Peyer's patch (tissue), 4 donors: ENCODE measurements around the gene AP4E1. TPM values are rescaled to one million over a fixed set of nuclear protein-coding genes. Genes with fewer than 3 reads are reported as not detected.
"Not testable (repeated sequence)": the region's sequence is repeated elsewhere in the genome, so short reads cannot be mapped to it uniquely, and the experiment has no call there.

ENCODE experiments used
- DNase-seq, 3 donors: peaks; one replicate each; pipeline ENCODE4 v3.0.0-alpha.2; 2017 to 2019
- H3K27ac ChIP-seq, 4 donors: fragments of 200-600 bp; sonication (generic); one replicate each; pipeline ENCODE4 v1.5.1; 2016 to 2019
- H3K27me3 ChIP-seq, 2 donors: fragments of 200-600 bp; sonication (generic); one replicate each; pipeline ENCODE4 v1.5.1; 2019
- H3K36me3 ChIP-seq, 3 donors: fragments of 200-600 bp; sonication (generic); one replicate each; pipeline ENCODE4 v1.5.1; 2016 to 2019
- H3K4me1 ChIP-seq, 4 donors: fragments of 200-600 bp; sonication (generic); one replicate each; pipeline ENCODE4 v1.5.1; 2016 to 2019
- H3K4me3 ChIP-seq, 4 donors: fragments of 200-600 bp; sonication (generic); 1 replicate in 3 of 4; 2 replicates in 1 of 4; pipeline ENCODE4 v1.5.1; 2016 to 2019; ENCODE audit warnings: mild to moderate bottlenecking in 1 of 4
- H3K9me3 ChIP-seq, 4 donors: fragments of 200-600 bp; sonication (generic); one replicate each; pipeline ENCODE4 v1.5.1; 2016 to 2019; ENCODE audit warnings: mild to moderate bottlenecking in 1 of 4
- CTCF ChIP-seq, 6 experiments: fragments of 450-650 bp in 4 of 6; fragments of 200-600 bp in 2 of 6; sonication (generic) in 1 of 6; IDR thresholded peaks; one replicate each; pipeline ENCODE4 v1.5.1; 2017 to 2019; ENCODE audit warnings: antibody characterized with exemption in 6 of 6, mild to moderate bottlenecking in 3 of 6, moderate library complexity in 1 of 6
- POLR2A ChIP-seq, 2 donors: fragments of 450-650 bp; IDR thresholded peaks; one replicate each; pipeline ENCODE4 v1.5.1; 2017; ENCODE audit warnings: antibody characterized with exemption in 2 of 2, mild to moderate bottlenecking in 2 of 2, moderate library complexity in 2 of 2
- total RNA-seq, 4 donors: library from RNA; depleted of rRNA; stranded (reverse); fragments of >200 nt; gene quantifications; one replicate each; pipeline ENCODE4 v1.1.0, GENCODE V29; 2016

AP4E1 gene
- total RNA-seq, 4 donors from 2014 or later, result 8.3 to 13.7 (median 11.9) TPM

DNA sequence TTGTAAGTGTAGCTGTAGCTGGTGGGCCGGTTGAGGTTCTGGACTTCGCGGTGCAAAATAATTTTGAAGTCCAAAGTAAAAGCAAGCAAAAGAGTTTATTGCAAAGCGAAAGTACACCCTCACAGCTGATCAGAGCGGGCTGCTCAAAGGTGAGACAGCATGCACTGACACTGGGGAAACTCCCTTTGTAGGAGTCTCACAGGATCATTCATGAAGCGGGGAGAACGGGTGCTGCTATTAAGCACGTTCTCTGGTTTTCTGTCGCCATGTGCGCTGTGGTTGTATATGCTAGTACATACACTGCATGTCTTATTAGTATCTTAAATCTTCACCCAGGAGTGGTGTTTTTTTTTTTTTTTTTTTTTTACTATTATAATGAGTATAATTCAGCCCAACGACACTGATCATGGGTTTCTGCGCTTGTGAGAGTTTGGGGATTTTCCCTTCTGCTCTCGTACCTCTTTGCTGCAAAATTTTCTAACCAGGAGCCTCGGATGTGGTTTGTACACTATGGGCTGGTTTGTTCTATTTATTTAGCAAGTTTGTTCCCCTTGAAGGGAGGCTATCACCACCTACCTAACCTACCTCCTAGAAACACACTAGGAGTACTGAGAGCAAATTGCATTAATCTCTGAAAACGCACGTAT lies 1.4 kb upstream of the AP4E1 start:
- peak in 2 of 3 donors; percentile 64 to 84 for DNase-seq
- Histone ChIP-seq H3K4me3 (peak overlapping the region; percentile 88 to 97 (median 94)), H3K9me3 (no peaks in the 10 kb centered on the region), H3K27ac (peak overlapping the region; percentile 86 to 92 (median 91)), H3K4me1 (peaks cover 0 to 22% (median 0%) of the 10 kb centered on the region in 4 donors), H3K36me3 (peaks cover 0 to 4% (median 0%) of the 10 kb centered on the region in 3 donors), H3K27me3 (no peaks in the 10 kb centered on the region)
- no peak for TF ChIP-seq CTCF (IDR thresholded peaks at IDR 0.05)
- TF ChIP-seq POLR2A (IDR thresholded peaks at IDR 0.05), result no peak

DNA sequence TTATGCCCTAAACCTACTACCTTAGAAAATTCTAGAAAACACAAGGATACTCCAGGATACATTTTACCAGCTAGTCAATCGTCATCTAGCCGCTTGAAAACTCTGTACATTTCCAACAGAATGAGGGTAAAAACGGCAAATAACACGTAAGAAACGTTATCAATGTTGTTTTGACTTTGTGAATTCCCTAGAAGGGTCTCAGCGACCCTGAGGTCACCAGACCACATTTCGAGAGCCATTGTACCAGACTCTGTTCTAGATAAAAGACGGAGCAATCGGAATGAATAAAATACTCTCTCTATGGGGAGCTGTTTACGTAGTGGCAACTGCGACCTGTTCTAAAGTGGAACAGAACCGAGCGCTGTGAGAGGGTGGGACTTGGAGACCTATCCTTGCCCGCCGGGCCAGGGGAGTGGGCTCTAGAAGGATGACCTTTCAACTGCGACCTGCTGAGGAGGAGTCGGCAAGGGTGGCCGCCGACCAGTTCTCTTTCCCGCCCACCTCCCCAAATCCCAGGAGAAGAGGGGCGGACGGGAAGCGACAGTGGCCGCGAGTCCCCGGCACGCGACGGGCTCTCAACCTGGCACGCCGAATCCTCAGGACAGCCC lies 778 bp upstream of the AP4E1 start:
- Histone ChIP-seq H3K27me3 (no peaks in the 10 kb centered on the region), H3K4me1 (peaks cover 0 to 22% (median 0%) of the 10 kb centered on the region in 4 donors), H3K27ac (peak overlapping the region; percentile 86 to 92 (median 91)), H3K36me3 (peaks cover 0 to 10% (median 0%) of the 10 kb centered on the region in 3 donors), H3K9me3 (no peaks in the 10 kb centered on the region), H3K4me3 (peak overlapping the region; percentile 88 to 97 (median 94))
- TF ChIP-seq CTCF (IDR thresholded peaks at IDR 0.05) (no peak), POLR2A (IDR thresholded peaks at IDR 0.05) (no peak)
- peak in 2 of 3 donors; percentile 65 to 78 for DNase-seq

- peak overlapping the region; percentile 88 to 97 (median 94) for H3K4me3 ChIP-seq
- no peak for DNase-seq
- H3K27me3 ChIP-seq, result no peaks in the 10 kb centered on the region
- peaks cover 0 to 18% (median 0%) of the 10 kb centered on the region in 3 donors for H3K36me3 ChIP-seq
- no peaks in the 10 kb centered on the region for H3K9me3 ChIP-seq
- peak overlapping the region; percentile 86 to 92 (median 91) for H3K27ac ChIP-seq
- TF ChIP-seq CTCF (IDR thresholded peaks at IDR 0.05), result no peak
- TF ChIP-seq POLR2A (IDR thresholded peaks at IDR 0.05), result no peak
- peaks cover 0 to 22% (median 0%) of the 10 kb centered on the region in 4 donors for H3K4me1 ChIP-seq
Observed at GRCh38 chr15:50909010-50909317, 481 bp downstream of the AP4E1 start.

DNA sequence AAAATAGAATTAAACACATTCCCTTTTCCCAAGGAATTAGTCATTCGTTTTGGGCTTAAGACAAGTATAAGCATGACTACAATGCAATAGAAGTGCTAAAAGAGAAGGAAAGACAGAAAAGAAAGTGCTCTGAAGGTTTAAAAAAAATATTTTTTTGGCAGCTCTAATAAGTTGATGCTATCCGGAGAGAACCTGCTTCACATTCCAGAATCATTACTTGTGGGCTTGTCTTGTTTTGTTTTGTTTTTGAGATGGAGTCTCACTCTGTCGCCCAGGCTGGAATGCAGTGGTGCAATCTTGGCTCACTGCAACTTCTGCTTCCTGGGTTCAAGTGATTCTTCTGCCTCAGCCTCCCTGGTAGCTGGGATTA lies 1.9 kb downstream of the AP4E1 start:
- not testable (repeated sequence) for DNase-seq, H3K4me3 ChIP-seq, H3K27me3 ChIP-seq, H3K9me3 ChIP-seq, H3K27ac ChIP-seq
- Histone ChIP-seq H3K4me1 (peaks cover 0 to 22% (median 0%) of the 10 kb centered on the region in 4 donors), H3K36me3 (peaks cover 0 to 18% (median 0%) of the 10 kb centered on the region in 3 donors)

DNA sequence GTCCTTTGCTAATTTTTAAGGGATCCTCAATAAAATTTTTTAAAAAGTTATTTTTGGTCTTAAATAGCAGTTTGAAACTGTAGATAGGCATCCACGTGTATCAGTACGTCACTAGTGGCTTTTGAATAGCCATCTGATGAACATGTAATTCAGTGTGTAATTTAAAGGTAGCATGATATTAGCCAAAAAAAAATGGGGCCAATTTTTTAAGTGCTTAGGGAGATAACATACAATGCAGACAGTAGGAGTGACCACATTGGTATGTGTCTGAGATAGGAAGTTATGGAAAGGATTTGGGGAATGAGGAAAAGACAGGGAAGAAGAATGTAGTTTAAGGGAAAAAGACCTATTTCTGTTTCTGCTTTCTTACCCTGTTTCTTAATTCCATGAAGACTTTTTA lies 2.5 kb downstream of the AP4E1 start:
- Histone ChIP-seq H3K36me3 (peaks cover 0 to 20% (median 0%) of the 10 kb centered on the region in 3 donors), H3K27me3 (no peaks in the 10 kb centered on the region), H3K4me3 (no peak overlapping the region), H3K27ac (no peak overlapping the region), H3K9me3 (no peaks in the 10 kb centered on the region), H3K4me1 (peaks cover 0 to 22% (median 0%) of the 10 kb centered on the region in 4 donors)
- DNase-seq, result no peak
- TF ChIP-seq CTCF (IDR thresholded peaks at IDR 0.05), result no peak
- no peak for TF ChIP-seq POLR2A (IDR thresholded peaks at IDR 0.05)

GRCh38 chr15:50911621-50912020 lies 3.1 kb downstream of the AP4E1 start:
- no peaks in the 10 kb centered on the region for H3K9me3 ChIP-seq
- no peak for TF ChIP-seq CTCF (IDR thresholded peaks at IDR 0.05)
- TF ChIP-seq POLR2A (IDR thresholded peaks at IDR 0.05), result no peak
- peaks cover 0 to 18% (median 0%) of the 10 kb centered on the region in 4 donors for H3K4me1 ChIP-seq
- H3K36me3 ChIP-seq, result peaks cover 0 to 23% (median 0%) of the 10 kb centered on the region in 3 donors
- H3K27me3 ChIP-seq, result no peaks in the 10 kb centered on the region
- H3K27ac ChIP-seq, result no peak overlapping the region
- no peak overlapping the region for H3K4me3 ChIP-seq
- DNase-seq, result no peak
